ENCODE data around the gene SLCO4A1.

SLCO4A1 gene

DNA sequence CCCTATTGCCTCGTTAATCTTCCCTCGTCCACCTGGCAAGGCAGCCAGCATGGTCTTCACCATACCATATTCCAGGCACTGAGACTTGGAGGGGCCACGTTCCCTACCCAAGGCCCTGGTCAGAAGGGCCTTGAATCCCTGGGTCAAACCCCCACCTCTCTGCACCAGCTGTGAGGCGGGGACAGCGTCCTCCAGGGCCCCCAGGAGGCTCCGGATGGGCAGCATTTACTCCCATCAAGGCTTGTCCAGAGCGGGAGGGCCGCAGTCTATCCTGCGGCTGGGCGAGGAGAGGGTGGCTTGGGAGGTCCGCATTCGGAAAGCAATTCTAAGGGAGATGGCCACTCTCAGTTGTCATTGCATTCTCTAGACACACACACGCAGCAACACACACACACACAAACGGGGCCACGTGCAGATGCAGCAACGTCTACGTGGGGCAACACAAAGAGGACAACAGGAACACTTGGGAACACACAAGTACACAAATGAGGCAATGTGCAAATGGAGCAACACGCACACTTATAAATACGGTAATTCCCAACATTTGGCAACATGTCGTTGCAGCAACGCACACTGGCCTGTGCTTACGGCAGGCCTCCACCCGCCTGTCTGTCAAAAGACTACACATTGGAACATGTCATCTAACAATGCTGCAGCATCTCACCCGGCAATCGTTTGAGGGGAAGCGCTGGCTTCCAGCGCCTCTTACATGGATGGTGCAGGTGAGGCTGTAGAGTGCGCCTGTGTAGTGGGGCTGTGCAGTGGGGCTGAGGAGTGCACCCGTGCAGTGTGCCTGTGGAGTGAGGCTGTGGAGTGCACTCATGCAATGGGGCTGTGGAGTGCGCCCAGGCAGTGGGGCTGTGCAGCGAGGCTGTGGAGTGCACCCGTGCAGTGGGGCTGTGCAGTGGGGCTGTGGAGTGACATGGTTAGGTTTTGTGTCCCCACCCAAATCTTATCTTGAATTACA, 53.4 kb downstream of the SLCO4A1 start:
- Histone ChIP-seq H3K36me3 (replicated peaks) (no peaks in the 10 kb centered on the region), H3K27me3 (ENCODE audit: low read depth) (peaks cover 28% of the 10 kb centered on the region), H3K9me3 (no peaks in the 10 kb centered on the region), H3K4me3 (no peak overlapping the region), H3K4me1 (no peaks in the 10 kb centered on the region)
- no peak for DNase-seq (ENCODE audit: low spot score in 2 of 2)
- in situ Hi-C loops (cut with MboI; ENCODE audit: low sequenced_read_pairs), result no loop called here

GRCh38 chr20:62696434-62696957, 54.2 kb downstream of the SLCO4A1 start:
- in situ Hi-C loops (cut with MboI; ENCODE audit: low sequenced_read_pairs), result no loop called here
- no peak for DNase-seq (ENCODE audit: low spot score in 2 of 2)
- H3K27me3 ChIP-seq (ENCODE audit: low read depth), result peaks cover 28% of the 10 kb centered on the region

DNA sequence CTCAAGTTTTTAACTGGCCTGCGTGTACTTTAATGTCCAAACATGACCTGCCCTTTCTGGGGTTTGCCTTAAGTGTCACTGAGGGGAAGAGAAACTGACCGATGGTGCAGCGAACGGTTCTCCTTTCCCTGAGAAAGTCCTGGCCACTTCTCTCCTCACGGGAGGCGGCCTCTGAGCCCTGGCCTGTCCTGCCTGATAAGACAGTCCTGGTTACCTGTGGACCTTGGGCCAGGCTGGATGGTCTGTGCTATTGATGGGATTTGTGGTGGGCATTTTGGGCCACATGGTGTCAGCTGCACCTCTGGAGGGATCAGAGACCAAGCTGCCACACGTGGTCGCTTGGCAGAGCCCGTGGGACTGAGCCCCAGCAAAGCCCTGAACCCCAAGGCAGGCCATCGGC, 54.7 kb downstream of the SLCO4A1 start:
- Histone ChIP-seq H3K4me3 (no peak overlapping the region), H3K27me3 (ENCODE audit: low read depth) (peaks cover 28% of the 10 kb centered on the region), H3K36me3 (replicated peaks) (no peaks in the 10 kb centered on the region), H3K4me1 (no peaks in the 10 kb centered on the region), H3K9me3 (no peaks in the 10 kb centered on the region)
- in situ Hi-C loops (cut with MboI; ENCODE audit: low sequenced_read_pairs), result no loop called here
- no peak for DNase-seq (ENCODE audit: low spot score in 2 of 2)

More at GRCh38 chr20:62696434-62696957, 54.2 kb downstream of the SLCO4A1 start:
- Histone ChIP-seq H3K4me1 (no peaks in the 10 kb centered on the region), H3K4me3 (no peak overlapping the region), H3K36me3 (replicated peaks) (no peaks in the 10 kb centered on the region), H3K9me3 (no peaks in the 10 kb centered on the region)

DNA sequence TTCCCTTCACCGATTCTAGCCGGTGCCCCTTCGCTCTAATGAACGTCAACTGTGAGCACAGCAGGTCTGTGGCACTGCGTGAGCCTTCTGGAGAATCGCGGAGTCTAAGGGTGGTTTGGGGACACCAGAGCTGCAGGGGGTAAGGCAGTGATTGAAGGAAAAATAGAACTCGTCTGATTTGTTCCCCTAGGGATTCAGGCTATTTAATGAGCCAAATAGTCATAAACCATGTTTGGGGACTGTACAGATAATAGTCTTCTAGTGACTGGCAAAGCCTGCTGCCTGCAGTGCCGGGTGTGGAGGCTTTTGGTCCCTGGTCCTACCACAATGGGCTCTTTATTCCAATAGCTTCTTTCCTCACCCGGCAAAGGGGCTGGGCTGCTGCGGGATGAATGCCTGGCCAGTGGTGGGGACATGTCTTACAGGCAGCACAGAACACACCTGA, 55.2 kb downstream of the SLCO4A1 start:
- no peak overlapping the region for H3K4me3 ChIP-seq
- no peak for DNase-seq (ENCODE audit: low spot score in 2 of 2)
- H3K9me3 ChIP-seq, result no peaks in the 10 kb centered on the region
- in situ Hi-C loops (cut with MboI; ENCODE audit: low sequenced_read_pairs), result no loop called here
- H3K4me1 ChIP-seq, result no peaks in the 10 kb centered on the region
- H3K27me3 ChIP-seq (ENCODE audit: low read depth), result peaks cover 28% of the 10 kb centered on the region
- H3K36me3 ChIP-seq (replicated peaks), result no peaks in the 10 kb centered on the region

DNA sequence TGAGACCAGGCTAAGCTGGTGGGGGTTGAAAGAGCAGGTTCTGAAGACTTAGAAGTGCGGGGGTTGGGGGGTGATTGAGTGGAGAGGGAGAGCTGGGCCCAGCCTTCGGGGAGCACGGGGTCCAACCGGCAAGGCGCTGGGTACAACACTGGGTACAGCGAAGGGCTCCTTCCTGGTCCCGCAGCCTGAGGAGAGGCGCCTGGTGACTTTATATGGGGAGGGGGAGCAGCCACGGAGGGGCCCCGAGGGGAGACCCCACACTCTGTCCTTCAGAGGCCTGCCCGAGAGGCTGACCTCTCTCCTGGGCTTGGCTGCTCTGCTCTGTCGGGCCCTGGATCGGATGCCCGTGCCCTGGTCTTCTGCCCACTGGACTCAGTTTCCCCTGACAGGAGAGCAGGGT, 55.9 kb downstream of the SLCO4A1 start:
- in situ Hi-C loops (cut with MboI; ENCODE audit: low sequenced_read_pairs), result no loop called here
- no peak for DNase-seq (ENCODE audit: low spot score in 2 of 2)
- Histone ChIP-seq H3K27me3 (ENCODE audit: low read depth) (peaks cover 21% of the 10 kb centered on the region), H3K4me3 (no peak overlapping the region), H3K36me3 (replicated peaks) (no peaks in the 10 kb centered on the region), H3K4me1 (no peaks in the 10 kb centered on the region), H3K9me3 (no peaks in the 10 kb centered on the region)

DNA sequence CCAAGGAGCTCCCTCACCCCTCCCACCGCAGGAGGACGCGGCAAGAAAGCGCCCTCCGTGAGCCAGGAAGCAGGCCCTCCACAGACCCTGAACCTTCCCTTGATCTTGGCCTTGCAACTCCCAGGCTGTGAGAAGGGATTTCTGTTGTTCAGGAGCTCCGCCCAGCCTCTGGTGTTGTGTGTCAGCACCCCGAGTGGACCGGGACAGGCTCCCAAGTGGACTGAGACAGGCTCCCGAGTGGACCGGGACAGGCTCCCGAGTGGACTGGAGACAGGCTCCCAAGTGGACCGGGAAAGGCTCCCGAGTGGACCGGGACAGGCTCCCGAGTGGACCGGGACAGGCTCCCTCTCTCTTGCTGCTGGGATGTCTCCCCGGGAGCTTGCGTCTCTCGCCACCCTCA, 57.0 kb downstream of the SLCO4A1 start:
- DNase-seq (ENCODE audit: low spot score in 2 of 2), result no peak
- H3K27me3 ChIP-seq (ENCODE audit: low read depth), result peaks cover 13% of the 10 kb centered on the region
- in situ Hi-C loops (cut with MboI; ENCODE audit: low sequenced_read_pairs), result no loop called here
- H3K36me3 ChIP-seq (replicated peaks), result no peaks in the 10 kb centered on the region
- no peaks in the 10 kb centered on the region for H3K9me3 ChIP-seq
- H3K4me1 ChIP-seq, result 0 out of 2 replicates have a peak, but pooled peaks cover 1% of the 10 kb centered on the region
- no peak overlapping the region for H3K4me3 ChIP-seq

DNA sequence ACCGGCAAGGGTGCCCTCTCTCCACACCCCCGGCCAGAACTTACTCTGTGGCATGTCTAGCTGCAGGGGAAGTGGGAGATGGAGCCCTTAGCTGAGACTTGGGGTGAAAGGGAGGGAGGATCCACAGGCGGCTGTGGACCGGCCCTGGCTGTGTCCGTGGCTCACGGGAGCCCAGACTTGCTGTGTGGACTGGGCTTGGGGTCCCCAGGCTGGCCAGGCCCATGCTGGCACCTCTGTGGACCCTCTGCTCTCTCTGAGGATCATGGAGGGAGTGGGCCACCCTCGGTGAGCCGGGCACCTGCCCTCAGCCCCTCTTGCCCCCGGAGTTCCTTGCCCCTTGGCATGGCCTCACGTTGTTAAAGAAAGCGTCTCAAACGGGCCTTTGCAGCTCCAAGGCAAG, 57.4 kb downstream of the SLCO4A1 start:
- H3K4me3 ChIP-seq, result no peak overlapping the region
- no peak for DNase-seq (ENCODE audit: low spot score in 2 of 2)
- no peaks in the 10 kb centered on the region for H3K9me3 ChIP-seq
- in situ Hi-C loops (cut with MboI; ENCODE audit: low sequenced_read_pairs), result no loop called here
- no peaks in the 10 kb centered on the region for H3K36me3 ChIP-seq (replicated peaks)
- peaks cover 2% of the 10 kb centered on the region; the same call in 1 of the 2 replicates for H3K4me1 ChIP-seq
- peaks cover 13% of the 10 kb centered on the region for H3K27me3 ChIP-seq (ENCODE audit: low read depth)

DNA sequence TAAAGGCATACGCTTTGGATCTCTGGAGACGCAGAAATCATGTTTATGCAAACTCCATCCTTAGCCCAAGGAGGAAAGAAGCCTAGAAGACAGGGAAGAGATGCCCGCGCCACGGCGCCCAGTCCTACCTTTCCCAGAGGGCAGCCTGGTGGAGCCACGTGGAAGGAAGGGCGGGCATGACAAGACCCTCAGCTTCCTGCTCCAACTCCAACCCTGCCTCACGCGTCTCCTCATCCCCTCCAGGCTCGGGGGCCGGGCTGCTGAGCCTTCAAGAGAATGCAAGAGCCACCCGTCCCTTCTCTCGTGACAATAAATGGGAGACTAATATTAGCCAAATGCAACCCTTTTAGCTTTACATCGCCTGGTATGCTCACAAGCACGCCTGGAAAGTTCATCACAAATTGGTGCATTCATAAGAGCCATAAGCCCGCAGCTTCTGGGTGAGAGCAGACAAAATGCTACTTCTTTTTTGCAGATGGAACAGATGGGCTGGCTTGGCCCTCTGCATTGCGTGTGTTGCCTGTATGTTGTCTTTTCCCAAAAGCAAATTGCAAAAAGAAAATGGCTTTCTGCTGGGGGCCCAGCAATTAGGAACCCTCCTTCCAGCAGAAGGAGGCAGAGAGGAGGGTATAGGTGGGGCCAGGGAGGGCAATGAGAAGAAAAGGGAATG, 58.1 kb downstream of the SLCO4A1 start:
- Histone ChIP-seq H3K27me3 (ENCODE audit: low read depth) (peaks cover 13% of the 10 kb centered on the region; the same call in 1 of the 2 replicates), H3K4me3 (no peak overlapping the region), H3K36me3 (replicated peaks) (no peaks in the 10 kb centered on the region), H3K4me1 (peaks cover 2% of the 10 kb centered on the region; the same call in 1 of the 2 replicates), H3K9me3 (no peaks in the 10 kb centered on the region)
- no peak for DNase-seq (ENCODE audit: low spot score in 2 of 2)
- in situ Hi-C loops (cut with MboI; ENCODE audit: low sequenced_read_pairs), result no loop called here

- H3K9me3 ChIP-seq, result no peaks in the 10 kb centered on the region
- H3K4me1 ChIP-seq, result peaks cover 2% of the 10 kb centered on the region; the same call in 1 of the 2 replicates
- H3K36me3 ChIP-seq (replicated peaks), result no peaks in the 10 kb centered on the region
- DNase-seq (ENCODE audit: low spot score in 2 of 2), result no peak
- H3K4me3 ChIP-seq, result no peak overlapping the region
- in situ Hi-C loops (cut with MboI; ENCODE audit: low sequenced_read_pairs), result no loop called here
- H3K27me3 ChIP-seq (ENCODE audit: low read depth), result peaks cover 13% of the 10 kb centered on the region; the same call in 1 of the 2 replicates
Observed at GRCh38 chr20:62701161-62702012, 59.1 kb downstream of the SLCO4A1 start.

DNA sequence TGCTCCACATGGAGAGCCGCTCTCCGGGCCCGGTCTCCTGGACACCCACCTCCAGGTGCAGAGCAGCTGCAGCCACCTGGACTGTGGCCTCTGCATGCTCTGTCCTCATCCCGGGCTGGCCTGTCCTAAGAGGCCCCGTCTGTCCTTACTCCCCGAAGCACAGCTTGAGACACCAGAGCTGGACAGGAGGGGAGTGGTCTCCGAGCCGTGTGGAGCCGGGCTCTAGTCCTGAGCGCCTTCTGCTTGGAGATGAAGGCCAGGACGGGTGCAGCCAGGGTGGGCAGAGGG, 59.7 kb downstream of the SLCO4A1 start:
- in situ Hi-C loops (cut with MboI; ENCODE audit: low sequenced_read_pairs), result no loop called here
- H3K4me3 ChIP-seq, result no peak overlapping the region
- no peaks in the 10 kb centered on the region for H3K9me3 ChIP-seq
- H3K27me3 ChIP-seq (ENCODE audit: low read depth), result peaks cover 13% of the 10 kb centered on the region; the same call in 1 of the 2 replicates
- peaks cover 2% of the 10 kb centered on the region; the same call in 1 of the 2 replicates for H3K4me1 ChIP-seq
- H3K36me3 ChIP-seq (replicated peaks), result no peaks in the 10 kb centered on the region
- DNase-seq (ENCODE audit: low spot score in 2 of 2), result no peak

GRCh38 chr20:62702895-62703852, 60.9 kb downstream of the SLCO4A1 start:
- H3K4me3 ChIP-seq, result no peak overlapping the region
- DNase-seq (ENCODE audit: low spot score in 2 of 2), result no peak
- no peaks in the 10 kb centered on the region for H3K9me3 ChIP-seq
- H3K4me1 ChIP-seq, result peaks cover 2% of the 10 kb centered on the region; the same call in 1 of the 2 replicates
- no peaks in the 10 kb centered on the region for H3K36me3 ChIP-seq (replicated peaks)
- in situ Hi-C loops (cut with MboI; ENCODE audit: low sequenced_read_pairs), result no loop called here
- peaks cover 10% of the 10 kb centered on the region; the same call in 1 of the 2 replicates for H3K27me3 ChIP-seq (ENCODE audit: low read depth)

- no peaks in the 10 kb centered on the region for H3K9me3 ChIP-seq
- H3K4me3 ChIP-seq, result no peak overlapping the region
- no peaks in the 10 kb centered on the region for H3K36me3 ChIP-seq (replicated peaks)
- H3K4me1 ChIP-seq, result peaks cover 2% of the 10 kb centered on the region; the same call in 1 of the 2 replicates
- in situ Hi-C loops (cut with MboI; ENCODE audit: low sequenced_read_pairs), result no loop called here
- H3K27me3 ChIP-seq (ENCODE audit: low read depth), result peaks cover 11% of the 10 kb centered on the region
- no peak for DNase-seq (ENCODE audit: low spot score in 2 of 2)
Observed at GRCh38 chr20:62703853-62704228, 61.5 kb downstream of the SLCO4A1 start.

All from HAP-1 (cell line).